Measurements from ENCODE around the gene FRMPD2.
"Not testable (repeated sequence)": the region's sequence is repeated elsewhere in the genome, so short reads cannot be mapped to it uniquely, and the experiment has no call there.

FRMPD2 gene

DNA sequence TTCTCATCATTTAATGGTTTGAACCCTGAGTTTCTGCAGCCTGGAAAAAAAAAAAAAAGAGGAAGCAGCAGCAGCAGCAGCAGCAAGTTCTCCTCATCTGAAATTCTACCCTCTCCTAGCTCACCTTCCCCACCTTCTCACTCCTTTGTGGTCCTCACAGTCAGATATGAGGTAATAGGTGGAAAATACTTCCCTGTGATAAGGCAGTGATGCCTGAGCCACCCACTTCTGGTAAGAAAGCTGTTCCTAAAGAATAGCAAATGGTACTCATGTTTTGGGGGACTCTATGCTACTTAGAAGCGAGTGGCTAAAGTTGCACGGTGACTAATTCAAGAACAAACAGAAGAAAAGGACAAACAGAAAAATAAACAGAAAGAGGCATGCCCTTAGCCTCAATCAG, 148.2 kb downstream of the FRMPD2 start:
- not testable (repeated sequence) for DNase-seq (ENCODE audit: low read depth)

DNA sequence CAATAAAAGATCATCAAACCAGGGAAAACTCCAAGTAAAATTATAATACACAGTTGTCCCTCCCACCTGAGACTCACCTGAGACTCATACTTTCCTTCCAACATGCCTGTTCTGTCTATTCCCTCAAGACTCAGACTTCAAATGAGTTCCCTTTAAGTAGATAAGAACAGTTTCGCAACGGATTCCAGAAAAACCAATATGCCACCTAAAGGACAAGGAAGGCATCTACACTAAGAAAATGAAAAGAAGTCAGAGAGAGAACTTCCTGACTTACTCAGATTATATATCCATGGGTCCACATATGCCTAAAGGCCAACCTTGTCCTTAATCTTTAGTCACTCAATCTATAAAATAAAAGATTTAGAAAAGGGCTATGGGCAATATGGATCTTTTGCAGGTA, 148.9 kb downstream of the FRMPD2 start:
- DNase-seq (ENCODE audit: low read depth) = not testable (repeated sequence)

DNA sequence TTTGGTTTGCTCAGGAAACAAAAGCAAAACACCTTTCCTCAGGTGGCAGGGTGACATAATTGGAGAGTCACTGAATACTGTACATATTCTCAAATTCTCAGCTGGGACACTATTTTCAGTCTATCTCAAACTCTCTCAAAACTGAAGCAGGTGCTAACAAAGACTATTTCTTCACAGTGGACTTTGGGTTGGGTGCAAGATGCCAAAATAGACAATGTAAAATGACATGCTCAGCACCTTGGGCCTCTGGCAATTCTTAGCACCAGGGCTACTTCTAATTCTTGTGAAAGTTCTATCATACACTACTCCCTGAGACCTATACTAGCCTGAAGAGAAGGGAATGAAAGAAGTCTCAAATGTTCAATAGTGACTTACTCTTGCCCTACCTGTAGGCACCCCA, 151.9 kb downstream of the FRMPD2 start:
- DNase-seq (ENCODE audit: low read depth) = not testable (repeated sequence)

DNA sequence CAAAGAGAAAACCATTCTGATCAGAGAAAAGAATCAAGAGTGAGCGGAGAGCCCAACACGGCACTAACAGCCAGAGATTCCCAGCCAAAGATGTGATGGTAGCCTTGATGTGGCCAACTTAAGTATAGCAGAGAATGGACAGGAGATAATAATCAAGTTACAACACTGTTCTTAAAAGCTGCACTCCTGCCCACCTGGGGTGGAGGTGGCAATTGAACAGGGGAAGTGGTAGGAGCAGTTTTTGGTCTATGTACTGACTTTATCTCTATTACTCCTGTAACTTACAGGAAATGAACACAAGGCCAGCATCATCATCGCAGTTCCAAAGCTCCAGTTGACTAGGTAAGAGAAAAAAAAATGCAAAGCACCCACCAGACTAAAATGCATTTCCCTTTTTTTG, 164.2 kb downstream of the FRMPD2 start:
- not testable (repeated sequence) for DNase-seq (ENCODE audit: low read depth)

Measured in CMK (cell line).